Measurements from ENCODE around the gene PRKACB.
"Not testable (repeated sequence)": the region's sequence is repeated elsewhere in the genome, so short reads cannot be mapped to it uniquely, and the experiment has no call there.

Gene PRKACB

DNA sequence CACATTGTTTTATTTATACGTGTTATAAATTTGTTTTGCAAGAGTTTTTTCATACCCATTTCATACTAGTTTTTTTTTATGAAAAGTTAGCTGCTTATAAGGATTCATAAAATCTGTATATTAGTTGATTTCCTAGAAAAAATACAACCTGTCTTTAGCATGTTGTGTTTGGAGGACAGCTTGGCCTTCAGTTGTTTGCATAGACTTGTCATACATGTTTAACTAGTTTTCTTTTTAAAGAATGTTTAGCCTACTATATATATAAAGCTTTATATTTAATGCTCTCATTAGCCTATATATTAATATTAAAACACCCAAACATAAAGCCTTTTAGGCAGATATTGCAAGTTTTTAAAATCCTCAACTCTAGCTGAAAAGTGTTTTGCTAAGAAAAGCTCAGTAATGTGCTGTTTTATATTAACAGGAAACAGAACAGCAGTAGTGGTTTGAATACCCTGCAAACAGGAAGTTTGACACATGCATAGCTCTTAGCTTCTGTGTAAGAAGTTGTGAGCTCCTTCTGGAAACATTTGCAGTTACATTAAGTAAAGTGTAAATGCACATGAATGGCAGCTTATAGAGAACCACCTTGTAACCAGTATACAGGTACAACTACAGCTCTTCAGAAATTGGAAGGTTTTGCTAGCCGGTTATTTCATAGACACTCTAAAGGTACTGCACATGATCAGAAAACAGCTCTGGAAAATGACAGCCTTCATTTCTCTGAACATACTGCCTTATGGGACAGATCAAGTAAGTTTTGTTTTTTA is at the start of gene PRKACB:
PRKACB (plus strand) TSS at position 476 of the 770 bp plus-strand sequence; CDS start at position 567, 91 bp downstream.
- DNase-seq (ENCODE audit: low spot score): no peak

DNA sequence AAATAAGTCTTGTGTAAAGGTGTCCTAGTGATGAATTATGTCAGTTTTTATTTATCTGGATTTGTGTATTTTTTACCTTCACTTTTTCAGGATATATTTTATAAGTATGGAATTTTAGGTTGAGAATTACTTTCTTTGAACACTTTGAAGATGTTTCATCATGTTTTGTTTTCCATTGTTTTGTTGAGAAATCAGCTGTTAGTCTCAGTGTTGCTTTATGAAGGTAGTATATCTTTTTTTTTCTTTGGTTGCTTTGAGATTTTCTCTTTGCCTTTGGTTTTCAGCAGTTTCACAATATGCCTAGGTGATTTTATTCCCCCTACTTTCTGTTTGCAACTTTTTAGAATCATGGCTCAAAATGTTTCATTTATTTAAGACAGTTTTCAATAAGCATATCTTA is 48.8 kb upstream of the PRKACB start:
- DNase-seq (ENCODE audit: low spot score): no peak

DNA sequence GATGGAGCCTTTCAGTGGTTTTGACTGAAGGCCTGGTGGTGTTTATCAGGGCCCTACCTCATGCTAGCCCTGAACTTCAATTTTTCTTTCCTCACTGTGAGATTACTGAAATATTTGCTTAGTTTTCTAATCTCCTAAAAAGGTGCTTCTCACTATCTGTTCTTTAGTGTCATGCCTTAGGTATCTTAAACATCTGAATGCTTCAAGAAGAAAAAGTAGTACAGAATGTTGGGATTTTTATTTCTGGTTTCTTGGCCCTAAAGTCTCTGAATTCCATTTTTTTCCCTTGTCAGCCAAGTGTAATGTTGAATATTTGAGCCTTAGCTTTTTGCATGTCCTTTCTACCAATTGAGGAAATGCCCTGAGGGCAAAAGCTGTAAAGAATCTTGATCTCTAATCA is 47.9 kb upstream of the PRKACB start:
- DNase-seq (ENCODE audit: low spot score): no peak

DNA sequence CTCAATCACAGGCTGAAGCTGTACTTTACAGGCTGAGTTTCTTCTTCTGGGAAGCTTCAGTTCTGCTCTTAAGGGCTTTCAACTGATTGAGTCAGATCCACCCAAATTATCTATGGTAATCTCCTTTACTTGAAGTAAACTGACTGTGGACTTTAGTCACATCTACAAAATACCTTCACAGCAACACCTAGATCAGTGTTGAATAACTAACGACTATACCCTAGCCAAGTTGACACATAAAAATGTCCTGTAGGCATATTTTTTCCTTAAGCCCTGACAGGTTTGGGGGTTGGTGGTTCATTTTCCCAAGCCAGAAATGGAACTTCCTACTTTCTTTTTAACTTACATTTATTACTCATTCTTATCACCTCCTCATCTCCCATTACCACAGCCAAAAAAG is 42.9 kb upstream of the PRKACB start:
- no peak for DNase-seq (ENCODE audit: low spot score)

DNA sequence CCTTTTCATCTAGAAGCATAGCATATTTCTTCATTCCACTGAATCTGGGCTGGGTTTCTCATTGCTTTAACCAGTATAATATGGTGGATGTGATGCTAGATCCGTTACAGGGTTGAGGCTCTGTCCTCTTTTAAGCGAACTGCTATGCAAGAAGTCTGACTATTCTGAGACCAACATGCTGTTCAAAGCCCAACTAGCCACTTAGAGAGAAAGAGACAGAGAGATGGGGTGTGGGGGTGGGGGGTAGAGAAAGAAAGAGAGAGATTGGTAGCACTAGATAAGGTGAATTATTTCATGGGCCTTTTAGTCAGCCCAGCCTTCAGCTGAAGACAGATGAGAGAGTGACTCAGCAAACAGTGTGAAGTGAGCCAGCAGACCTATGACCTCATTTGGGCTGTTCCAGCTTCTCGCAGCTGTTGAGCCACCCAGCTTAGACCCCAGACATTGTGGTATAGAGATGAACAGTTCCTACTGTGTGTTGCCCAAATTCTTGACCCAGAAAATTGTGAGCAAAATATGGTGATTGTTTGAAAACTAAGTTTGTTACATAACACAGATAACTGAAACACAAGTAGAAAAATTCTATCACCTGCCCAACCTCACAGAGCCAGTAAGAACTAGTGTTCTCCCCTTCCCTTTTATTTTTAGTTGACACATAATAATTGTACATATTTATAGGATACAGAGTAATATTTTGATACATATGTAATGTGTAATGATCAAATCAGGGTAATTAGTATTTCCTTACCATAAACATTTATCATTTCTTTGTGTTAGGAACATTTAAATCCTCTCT is 40.7 kb upstream of the PRKACB start:
- no peak for DNase-seq (ENCODE audit: low spot score)

DNA sequence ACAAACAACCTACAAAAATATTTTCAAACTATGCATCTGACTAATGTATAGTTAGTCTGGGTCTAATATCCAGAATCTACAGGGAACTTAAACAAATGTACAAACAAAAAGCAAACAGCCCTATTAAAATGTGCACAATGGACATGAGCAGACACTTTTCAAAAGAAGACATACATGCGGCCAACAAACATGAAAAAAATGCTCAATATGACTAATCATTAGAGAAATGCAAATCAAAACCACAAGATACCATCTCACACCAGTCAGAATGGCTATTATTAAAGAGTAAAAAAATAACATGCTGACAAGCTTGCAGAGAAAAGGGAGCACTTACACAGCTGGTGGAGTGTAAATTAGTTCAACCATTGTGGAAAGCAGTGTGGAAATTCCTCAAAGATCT is 36.5 kb upstream of the PRKACB start:
- not testable (repeated sequence) for DNase-seq (ENCODE audit: low spot score)

DNA sequence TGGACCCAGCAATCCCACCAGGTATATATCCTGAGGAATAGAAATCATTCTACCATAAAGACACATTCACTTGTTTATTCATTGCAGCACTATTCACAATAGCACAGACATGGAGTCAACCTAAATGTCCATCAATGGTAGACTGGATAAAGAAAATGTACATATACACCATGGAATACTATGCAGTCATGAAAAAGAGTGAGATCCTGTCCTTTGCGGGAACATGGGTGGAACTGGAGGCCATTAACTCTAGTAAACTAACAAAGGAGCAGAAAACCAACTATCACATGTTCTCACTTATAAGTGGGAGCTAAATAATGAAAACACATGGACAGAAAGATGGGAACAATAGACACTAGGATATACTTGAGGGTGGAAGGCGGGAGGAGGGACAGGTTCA is 36.1 kb upstream of the PRKACB start:
- DNase-seq (ENCODE audit: low spot score): no peak

DNA sequence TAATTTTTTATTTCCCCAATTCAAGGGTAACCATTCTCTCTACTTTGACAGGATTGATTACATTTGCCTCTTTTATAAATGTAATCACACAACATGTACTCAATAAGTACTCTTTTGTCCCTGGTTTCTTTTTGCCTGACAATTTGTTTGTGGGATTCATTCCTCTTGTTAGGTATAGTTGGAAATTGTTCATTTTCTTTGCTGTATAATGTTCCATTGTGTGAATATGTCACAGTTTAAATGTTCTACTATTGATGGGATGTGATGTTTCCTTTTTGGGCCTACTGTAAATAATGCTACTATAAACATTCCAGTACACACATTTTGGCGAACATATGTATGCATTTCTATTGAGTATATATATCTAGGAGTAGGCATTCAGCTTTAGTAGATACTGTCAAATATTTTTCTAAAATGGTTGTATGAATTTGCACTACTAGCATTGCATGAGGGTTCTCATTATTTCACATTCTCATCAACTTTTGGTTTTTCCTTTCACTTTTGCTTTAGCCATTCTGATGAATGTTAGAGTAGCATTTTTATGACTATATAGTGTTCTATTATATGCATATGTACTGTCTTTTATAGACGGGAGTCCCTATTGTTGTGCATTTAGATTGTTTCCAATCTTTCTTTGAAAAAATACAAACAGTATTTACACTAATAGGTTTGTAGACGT is 35.0 kb upstream of the PRKACB start:
- no peak for DNase-seq (ENCODE audit: low spot score)

DNA sequence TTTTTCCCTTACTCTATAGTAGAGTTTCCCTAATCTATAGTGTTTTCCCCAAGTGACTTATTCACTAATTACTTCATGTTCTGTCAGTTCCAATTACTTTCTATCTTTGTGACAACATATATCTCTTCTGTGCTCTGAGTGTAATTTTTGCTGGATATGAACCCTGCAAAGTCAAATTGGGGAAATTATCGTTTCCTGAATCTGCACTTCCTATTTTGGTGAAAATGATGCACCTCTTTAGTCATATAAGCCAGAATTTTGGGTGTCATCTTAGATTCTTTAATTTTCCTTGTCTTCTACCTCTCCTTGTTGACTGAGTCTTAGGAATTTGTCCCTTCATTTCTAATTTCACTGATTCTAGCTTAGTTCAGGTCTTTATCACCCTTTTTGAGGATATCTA is 33.4 kb upstream of the PRKACB start:
- DNase-seq (ENCODE audit: low spot score): no peak

DNA sequence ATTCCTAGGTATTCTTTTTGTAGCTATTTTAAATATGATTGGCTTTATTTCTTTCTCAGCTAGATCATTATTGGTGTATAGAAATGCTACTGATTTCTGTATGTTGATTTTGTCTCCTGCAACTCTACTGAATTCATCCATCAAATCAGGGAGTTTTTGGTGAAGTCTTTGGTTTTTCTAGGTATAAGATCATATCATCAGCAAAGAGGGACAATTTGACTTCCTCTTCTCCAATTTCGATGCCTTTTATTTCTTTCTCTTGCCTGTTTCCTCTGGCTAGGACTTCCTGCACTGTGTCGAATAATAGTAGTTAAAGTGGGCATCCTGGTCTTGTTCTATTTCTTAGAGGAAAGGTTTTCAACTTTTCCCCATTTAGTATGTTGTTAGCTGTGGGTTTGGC is 27.5 kb upstream of the PRKACB start:
- DNase-seq (ENCODE audit: low spot score): no peak

DNA sequence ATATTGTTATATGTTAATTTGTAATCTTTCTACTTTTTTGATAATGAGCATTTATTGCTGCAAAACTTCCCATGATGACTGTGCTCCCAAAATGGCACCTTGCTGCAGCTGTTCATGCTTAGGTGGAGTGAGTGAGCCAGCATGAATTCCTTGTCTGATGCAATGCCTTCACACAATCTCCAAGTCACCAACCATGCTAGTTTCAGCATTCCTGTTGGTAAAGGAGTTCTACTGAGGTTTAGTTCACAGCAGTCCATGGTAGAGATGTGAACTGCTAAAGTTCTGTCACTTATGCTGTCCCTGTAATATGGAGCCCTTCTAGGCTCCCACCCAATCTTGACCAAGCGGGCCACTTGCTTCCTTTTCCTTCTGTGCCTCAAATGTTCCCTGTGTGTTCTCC is 26.2 kb upstream of the PRKACB start:
- no peak for DNase-seq (ENCODE audit: low spot score)

DNA sequence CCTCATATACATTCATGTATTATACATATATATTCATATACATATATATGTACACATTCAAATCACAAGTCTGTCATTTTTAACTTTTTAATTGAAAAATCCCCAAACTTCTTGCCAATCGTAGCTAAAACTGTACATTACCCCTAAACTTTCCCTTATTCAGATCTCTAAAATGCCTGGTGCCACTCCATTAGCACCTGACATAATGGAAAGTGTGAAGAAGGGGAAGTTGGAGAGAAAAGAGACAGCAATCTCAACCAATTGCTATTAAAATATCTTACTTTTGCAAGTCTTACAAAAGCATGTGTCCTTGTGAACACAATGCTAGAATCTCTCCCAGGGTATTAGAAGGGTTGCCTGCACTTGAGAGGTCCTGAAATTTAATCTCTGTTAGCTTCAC is 22.7 kb upstream of the PRKACB start:
- DNase-seq (ENCODE audit: low spot score): no peak

DNA sequence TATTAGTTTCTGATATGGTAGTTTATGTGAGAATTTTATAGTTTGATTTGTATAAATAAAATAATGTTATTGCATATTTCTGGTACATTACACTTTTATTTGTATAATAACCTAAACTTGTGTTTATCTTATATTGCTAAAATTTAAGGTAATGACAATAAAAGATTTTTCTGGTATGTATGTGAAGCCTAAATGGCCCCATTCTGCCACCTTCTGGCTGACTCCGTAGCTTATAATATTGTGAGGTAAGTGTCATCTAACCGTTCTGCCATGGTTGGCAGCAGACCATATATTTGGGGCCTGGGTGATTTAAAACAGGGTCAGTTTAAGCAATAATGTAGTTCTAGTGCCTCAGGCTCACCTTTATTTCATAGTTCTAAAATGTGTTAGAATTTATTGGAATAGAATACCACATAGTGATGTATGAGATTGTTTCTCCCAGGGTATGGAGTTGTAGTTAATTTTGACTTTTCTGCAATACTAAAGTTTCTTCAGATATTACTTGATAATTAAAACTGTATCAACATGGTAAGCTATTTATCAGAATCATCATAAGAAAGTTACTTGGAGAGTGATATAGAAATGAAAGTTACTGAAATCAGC is 21.2 kb upstream of the PRKACB start:
- peak; percentile 51 for DNase-seq (ENCODE audit: low spot score)

DNA sequence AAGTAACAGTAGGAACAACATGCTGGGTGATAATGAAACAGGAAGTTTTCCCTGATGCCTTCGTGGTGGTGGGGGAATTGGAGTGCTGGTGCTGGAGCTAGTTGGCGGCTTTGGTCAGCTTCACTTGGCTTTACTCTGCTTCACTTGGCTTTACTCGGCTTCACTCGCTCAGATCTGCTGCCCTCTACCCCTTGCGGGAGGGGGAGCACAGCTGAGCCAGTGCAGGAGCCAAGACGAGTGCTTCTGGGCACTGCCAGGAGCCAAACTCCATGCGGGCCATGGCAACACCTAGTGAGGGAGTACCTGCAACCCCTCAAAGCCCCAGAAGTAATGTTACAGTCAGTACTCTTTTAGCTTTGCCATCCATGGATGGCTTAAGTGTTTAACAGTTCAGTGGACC is 10.6 kb upstream of the PRKACB start:
- no peak for DNase-seq (ENCODE audit: low spot score)

DNA sequence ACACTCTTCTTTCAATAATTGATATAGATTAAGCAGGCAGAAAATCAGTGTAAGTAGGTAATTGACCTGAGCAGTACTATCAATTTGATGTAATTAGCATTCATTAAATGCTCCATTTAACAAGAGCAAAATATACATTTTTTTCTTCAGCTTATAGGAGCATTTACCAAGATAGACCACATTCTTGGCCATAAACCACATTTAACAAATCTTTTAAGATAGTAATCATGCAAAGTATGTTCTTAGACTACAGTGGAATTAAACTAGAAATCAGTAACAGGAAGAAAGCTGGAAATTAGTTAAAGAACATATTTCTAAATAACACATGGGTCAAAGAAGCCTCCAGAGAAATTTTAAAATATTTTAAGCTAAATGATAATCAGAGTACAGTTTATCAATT is 8.7 kb upstream of the PRKACB start:
- DNase-seq (ENCODE audit: low spot score): no peak

DNA sequence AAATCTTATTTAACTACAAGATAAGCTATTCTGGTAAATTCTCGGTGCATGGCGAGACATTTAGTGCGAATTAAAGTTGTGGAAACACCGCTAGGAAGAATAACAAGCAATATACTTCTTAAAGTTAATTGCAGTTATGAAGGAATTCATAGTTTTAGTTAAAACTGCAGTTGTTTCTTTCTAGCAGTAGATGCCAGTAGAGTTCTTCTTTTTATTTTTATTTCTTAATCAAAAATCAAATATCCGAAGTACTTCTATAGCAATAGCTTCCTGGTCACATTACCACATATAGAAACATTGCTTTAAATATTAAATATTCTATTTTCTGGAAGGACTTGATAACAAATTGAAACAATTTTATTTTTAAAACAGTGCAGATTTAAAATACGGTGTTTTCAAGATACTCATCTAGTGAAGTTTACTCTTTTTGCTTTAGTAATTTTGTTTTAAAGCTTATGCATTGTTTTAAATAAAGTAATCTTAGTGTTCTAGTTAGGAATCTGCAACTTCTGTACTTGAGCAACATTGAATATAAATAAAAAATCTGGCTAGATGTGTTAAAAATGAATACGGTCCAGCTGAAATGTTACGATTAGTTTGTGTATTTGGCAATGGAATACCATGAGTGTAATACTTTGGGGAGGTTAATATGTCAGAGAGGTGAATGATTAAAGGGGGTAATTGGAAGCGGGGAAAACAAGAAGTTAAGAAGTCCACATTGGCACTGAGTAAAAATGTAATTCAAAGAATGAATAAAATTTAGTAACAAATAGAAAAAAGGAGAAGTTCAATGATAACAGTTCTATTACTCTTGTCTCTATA is 2.7 kb upstream of the PRKACB start:
- DNase-seq (ENCODE audit: low spot score): no peak

DNA sequence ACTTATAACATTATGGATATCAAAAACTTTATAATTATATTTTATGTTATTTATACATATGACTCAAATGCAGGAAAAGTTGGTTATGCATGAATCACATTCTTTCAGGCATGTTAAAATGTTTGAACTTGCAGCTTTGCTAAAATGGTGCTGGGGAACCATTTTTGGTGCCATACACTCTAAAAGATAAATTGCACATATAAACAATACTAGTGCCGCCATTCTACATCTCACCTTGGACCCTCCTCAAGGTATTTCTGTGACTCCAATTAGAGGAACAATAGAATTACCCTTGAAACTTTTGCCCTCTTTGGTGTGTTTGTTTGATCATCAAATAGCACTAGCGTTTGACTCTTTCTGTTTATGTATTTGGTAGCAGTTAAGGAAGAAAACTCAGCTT is 997 bp downstream of the PRKACB start:
- no peak for DNase-seq (ENCODE audit: low spot score)

DNA sequence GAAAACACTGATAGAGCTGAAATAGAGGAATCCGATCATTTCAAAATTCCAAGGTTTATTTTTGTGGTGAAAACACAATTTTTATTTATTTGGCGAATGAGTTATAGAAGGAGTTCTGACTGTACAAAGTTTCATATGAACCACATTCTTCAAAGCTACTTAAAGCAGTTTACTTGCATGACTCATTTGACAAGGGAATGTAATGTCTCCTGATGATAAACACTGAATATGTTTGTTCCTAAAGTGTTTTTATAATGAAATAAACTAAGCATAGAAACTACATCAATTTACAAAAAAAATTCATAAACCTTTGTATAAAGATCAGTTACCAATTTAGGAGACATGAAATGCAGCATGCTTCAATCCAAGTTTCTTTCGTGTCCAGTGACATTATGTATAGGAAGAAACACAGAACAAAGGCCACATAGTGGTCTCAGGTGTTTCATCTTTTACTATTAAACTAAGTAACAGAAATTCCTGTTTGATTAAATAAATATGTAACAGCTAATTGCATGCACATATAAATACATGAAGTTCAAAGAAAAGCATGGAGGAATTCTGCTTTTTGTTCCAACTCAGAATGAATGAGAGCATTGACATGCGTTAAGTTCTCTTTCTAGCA is 2.5 kb downstream of the PRKACB start:
- no peak for DNase-seq (ENCODE audit: low spot score)

DNA sequence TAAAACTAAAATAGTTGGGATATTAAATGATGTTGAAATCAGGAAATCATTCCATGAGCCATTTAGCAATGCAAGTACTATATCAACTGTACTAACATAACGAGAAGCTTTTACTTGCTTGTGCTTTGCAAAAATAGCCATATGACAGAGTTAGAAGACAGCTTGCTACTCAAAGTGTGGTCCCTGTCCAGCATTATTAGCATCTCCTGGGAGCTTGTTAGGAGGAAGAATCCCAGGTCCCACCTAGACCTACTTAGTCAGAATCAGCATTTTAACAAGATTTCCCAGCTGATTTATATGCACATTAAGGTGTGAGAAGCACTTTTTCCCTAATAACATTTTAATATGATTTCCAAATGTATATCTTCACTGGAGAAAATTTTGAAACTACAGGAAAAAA is 4.7 kb downstream of the PRKACB start:
- no peak for DNase-seq (ENCODE audit: low spot score)

DNA sequence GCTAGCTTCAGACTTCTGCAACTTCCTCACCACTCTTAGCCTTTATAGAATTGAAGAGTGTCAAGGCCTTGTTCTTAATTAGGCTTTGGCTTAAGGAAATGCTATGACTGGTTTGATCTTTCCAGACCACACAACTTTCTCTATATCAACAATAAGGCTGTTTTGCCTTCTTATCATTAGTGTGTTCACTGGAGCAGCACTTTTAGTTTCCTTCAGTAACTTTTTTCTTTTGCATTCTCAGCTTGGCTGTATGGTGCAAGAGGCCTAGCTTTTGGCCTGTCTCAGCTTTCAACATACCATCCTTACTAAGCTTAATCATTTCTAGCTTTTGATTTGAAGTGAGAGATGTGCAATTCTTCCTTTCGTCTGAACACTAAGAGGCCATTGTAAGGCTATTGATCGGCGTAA is 8.6 kb downstream of the PRKACB start:
- DNase-seq (ENCODE audit: low spot score): no peak

DNA sequence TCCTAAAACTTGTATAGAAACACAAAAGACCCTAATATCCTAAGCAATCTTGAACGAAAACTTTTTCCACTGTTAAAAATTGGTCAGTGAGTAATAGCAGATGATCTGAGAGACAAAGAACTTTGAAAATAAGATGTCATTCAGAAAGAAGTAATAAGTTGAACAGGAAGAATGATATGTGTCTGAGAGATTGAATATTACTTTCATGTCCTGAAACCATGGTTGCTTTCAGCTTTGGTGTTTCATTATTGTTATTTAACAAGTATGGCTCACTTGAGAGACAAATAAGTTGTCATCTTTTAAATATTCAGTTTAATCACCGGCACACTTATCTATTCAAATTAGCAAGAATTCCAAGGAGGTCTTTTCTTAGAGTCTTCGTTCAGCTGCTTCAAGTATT is 11.4 kb downstream of the PRKACB start:
- DNase-seq (ENCODE audit: low spot score): no peak
